Thyroid gland (tissue), 4 donors: ENCODE results near the gene WASL. TPM values are rescaled to one million over a fixed set of nuclear protein-coding genes. Genes with fewer than 3 reads are reported as not detected.

Source experiments
- DNase-seq, 2 donors: peaks; one replicate each; pipeline ENCODE4 v3.0.0-alpha.2; 2019
- H3K27ac ChIP-seq, 3 donors: fragments of 200-600 bp; sonication (generic); 1 replicate in 2 of 3; 2 replicates in 1 of 3; pipeline ENCODE4 v1.5.1; 2016 to 2019; ENCODE audit warnings: mild to moderate bottlenecking in 1 of 3, moderate library complexity in 1 of 3
- H3K27me3 ChIP-seq: fragments of 200-600 bp; sonication (generic); one replicate; pipeline ENCODE4 v1.5.1; 2019
- H3K36me3 ChIP-seq, 2 donors: fragments of 200-600 bp; sonication (generic); one replicate each; pipeline ENCODE4 v1.5.1; 2016 to 2019
- H3K4me1 ChIP-seq, 2 donors: fragments of 200-600 bp; sonication (generic); one replicate each; pipeline ENCODE4 v1.5.1; 2017 to 2019
- H3K4me3 ChIP-seq, 3 donors: fragments of 200-600 bp; sonication (generic); replicated peaks in 1 of 3; 1 replicate in 2 of 3; 2 replicates in 1 of 3; pipeline ENCODE4 v1.5.1; 2016; ENCODE audit warnings: mild to moderate bottlenecking in 1 of 3
- H3K9me3 ChIP-seq: fragments of 200-600 bp; sonication (generic); one replicate; pipeline ENCODE4 v1.5.1; 2017
- POLR2A ChIP-seq, 2 donors: fragments of 450-650 bp; IDR thresholded peaks; one replicate each; pipeline ENCODE4 v1.6.1; 2017; ENCODE audit warnings: antibody characterized with exemption in 2 of 2, mild to moderate bottlenecking in 2 of 2, moderate library complexity in 1 of 2
- WGBS, 2 donors: methylation state at CpG; one replicate each; pipeline ENCODE4 v1.1.5; 2017; 5-methylcytosine and 5-hydroxymethylcytosine counted together
- intact Hi-C: fragments of 100-400 bp; cut with DNase I; formaldehyde crosslinking; loops from one replicate; pipeline ENCODE4 v1.15.1; 2023
- total RNA-seq, 4 donors: library from RNA; depleted of rRNA; stranded (reverse); fragments of >200 nt; gene quantifications; one replicate each; pipeline ENCODE4 v1.2.3, GENCODE V29; 2016
- TF ChIP-seq, protein P1 (sequence below), 6 experiments: fragments of 200-600 bp in 3 of 6; fragments of 450-650 bp in 3 of 6; sonication (generic) in 3 of 6; IDR thresholded peaks; one replicate each; pipeline ENCODE4 v1.5.1; 2016 to 2019; ENCODE audit warnings: antibody characterized with exemption in 6 of 6, mild to moderate bottlenecking in 2 of 6, inconsistent platforms in 1 of 6, moderate library complexity in 1 of 6

The WASL gene
- total RNA-seq, 4 donors from 2014 or later: 48.1 to 61.6 (median 55.4) TPM

DNA sequence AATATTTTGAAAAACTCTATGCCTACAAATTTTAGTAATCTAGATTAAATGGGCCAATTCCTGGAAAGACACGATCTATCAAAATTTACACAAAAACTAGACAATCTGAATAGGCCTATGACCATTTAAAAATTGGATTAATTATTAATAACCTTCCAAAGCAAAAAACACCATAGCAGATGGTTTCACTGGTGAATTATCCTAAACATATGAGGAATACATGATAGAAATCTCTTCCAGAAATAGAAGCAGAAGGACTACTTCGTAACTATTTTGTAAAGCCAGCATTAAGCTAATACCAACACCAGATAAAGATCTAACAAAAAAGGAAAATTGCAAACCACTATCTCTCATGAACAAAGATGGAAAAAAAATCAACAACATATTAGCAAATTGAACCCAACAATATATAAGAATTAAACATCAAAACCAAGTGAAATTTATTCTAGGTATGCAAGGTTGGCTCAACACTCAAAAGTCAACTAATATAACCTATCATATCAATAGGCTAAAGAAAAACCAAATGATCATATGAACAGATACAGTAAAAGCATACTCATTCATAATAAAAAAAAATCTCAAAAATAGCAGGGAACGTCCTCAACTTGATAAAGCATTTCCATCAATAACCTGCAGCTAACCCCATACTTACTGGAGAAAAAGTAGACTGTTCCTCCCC is 16.3 kb downstream of the WASL start:
- no peak overlapping the region for H3K4me3 ChIP-seq
- H3K4me1 ChIP-seq: no peaks in the 10 kb centered on the region
- 97 to 98% methylated on average over 3 of the region's 3 CpGs for WGBS, 2 donors
- no peak for DNase-seq
- no peaks in the 10 kb centered on the region for H3K27me3 ChIP-seq
- TF ChIP-seq, protein P1, sequence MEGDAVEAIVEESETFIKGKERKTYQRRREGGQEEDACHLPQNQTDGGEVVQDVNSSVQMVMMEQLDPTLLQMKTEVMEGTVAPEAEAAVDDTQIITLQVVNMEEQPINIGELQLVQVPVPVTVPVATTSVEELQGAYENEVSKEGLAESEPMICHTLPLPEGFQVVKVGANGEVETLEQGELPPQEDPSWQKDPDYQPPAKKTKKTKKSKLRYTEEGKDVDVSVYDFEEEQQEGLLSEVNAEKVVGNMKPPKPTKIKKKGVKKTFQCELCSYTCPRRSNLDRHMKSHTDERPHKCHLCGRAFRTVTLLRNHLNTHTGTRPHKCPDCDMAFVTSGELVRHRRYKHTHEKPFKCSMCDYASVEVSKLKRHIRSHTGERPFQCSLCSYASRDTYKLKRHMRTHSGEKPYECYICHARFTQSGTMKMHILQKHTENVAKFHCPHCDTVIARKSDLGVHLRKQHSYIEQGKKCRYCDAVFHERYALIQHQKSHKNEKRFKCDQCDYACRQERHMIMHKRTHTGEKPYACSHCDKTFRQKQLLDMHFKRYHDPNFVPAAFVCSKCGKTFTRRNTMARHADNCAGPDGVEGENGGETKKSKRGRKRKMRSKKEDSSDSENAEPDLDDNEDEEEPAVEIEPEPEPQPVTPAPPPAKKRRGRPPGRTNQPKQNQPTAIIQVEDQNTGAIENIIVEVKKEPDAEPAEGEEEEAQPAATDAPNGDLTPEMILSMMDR (IDR thresholded peaks at IDR 0.05): no peak
- no peak for TF ChIP-seq POLR2A (IDR thresholded peaks at IDR 0.05)
- no peaks in the 10 kb centered on the region for H3K36me3 ChIP-seq
- no peaks in the 10 kb centered on the region for H3K9me3 ChIP-seq
- H3K27ac ChIP-seq: no peak overlapping the region
- intact Hi-C loops: no loop called here

DNA sequence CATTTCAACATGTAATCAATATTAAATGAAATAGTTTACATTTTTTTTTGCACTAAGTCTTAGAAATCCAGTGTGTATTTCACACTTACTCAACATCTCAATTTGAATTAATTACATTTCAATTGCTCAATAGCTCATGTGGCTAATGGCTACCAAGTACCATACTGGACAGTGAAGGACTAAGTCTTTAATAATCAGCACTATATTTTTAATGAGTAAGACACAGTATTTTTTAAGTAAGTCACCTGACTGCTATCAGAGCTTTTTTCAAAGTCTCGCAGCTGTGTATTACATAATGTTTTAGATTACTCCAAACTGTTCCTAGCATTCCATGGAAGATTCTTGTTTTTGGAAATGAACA is 19.6 kb downstream of the WASL start:
- DNase-seq: no peak
- no peaks in the 10 kb centered on the region for H3K27me3 ChIP-seq
- no peaks in the 10 kb centered on the region for H3K36me3 ChIP-seq
- H3K27ac ChIP-seq: no peak overlapping the region
- H3K4me1 ChIP-seq: peaks cover 5 to 11% of the 10 kb centered on the region in 2 donors
- H3K9me3 ChIP-seq: no peaks in the 10 kb centered on the region
- intact Hi-C loops: no loop called here
- no peak for TF ChIP-seq POLR2A (IDR thresholded peaks at IDR 0.05)
- TF ChIP-seq, protein P1 (IDR thresholded peaks at IDR 0.05): no peak
- H3K4me3 ChIP-seq: no peak overlapping the region
- 96 to 98% methylated on average over 1 of the region's 1 CpG for whole genome bisulfite sequencing, 2 donors

DNA sequence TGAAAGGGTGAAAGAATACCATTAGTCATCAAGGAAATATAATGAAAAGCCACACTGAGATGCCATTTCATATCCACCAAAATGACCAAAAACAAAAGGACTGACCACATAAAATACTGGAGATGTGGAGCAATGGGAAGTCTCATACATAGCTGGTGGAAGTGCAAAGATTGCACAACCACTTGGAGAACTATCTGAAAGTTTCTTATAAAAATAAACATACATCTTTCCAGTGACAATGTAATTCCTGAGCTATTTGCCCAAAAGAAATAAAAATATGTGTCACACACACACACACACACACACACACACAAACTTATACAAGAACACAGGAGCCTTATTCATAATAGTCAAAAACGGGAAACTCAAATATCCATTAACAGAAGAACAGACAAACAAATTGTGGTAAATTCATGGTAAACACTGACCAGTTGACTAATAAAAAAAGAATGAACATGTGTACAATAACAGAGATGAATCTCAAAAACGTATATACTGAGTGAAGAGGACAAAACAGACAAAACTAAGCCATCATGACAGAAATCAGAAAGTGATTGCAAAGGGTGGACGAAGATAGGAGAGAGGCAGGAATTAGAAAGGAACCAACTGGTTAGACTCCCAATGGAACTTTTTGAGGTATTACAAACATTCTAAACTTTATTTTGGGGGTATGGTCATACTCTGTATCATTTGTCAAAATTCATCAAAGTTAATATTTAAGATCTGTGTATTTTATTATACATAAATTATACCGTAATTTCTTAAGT is 21.5 kb downstream of the WASL start:
- no peak overlapping the region for H3K27ac ChIP-seq
- H3K36me3 ChIP-seq: no peaks in the 10 kb centered on the region
- no peak overlapping the region for H3K4me3 ChIP-seq
- H3K9me3 ChIP-seq: no peaks in the 10 kb centered on the region
- WGBS, 2 donors: 68 to 73% methylated on average over 4 of the region's 4 CpGs
- DNase-seq: no peak
- no peaks in the 10 kb centered on the region for H3K27me3 ChIP-seq
- intact Hi-C loops: no loop called here
- TF ChIP-seq, protein P1 (IDR thresholded peaks at IDR 0.05): no peak
- TF ChIP-seq POLR2A (IDR thresholded peaks at IDR 0.05): no peak
- peaks cover 6 to 30% of the 10 kb centered on the region in 2 donors for H3K4me1 ChIP-seq

DNA sequence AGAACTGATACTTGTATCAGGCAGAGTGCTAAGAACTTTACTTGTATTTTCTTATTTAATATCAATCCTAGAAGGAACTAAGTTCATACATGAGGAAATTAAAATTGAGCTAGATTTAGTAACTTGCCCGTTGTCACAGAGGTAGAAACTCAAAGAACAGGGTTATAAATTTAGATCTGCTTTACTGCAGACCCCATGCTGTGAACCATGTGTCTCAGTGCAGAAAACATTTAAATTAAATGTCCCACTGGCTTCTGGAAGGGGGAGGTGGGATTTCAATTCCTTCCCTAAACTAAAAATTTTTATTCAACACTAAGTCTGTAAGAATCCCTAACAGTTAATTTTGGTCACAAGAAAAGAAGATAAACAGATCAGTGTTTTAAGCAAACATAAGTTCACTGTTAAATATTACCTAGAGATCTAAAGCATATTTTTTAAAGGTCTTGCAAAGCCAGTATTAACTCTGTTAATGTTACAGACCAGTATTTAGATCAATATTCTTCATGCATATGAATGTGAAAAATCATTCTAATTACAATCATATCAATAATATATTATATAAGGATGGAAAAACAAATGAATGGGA is 23.1 kb downstream of the WASL start:
- no peak for DNase-seq
- Histone ChIP-seq H3K27ac (no peak overlapping the region), H3K4me1 (peaks cover 6 to 33% of the 10 kb centered on the region in 2 donors), H3K9me3 (no peaks in the 10 kb centered on the region), H3K27me3 (no peaks in the 10 kb centered on the region), H3K36me3 (no peaks in the 10 kb centered on the region), H3K4me3 (no peak overlapping the region)
- TF ChIP-seq, protein P1 (IDR thresholded peaks at IDR 0.05): no peak
- TF ChIP-seq POLR2A (IDR thresholded peaks at IDR 0.05): no peak
- WGBS, 2 donors: 61 to 73% methylated on average over 1 of the region's 1 CpG
- intact Hi-C loops: no loop called here

DNA sequence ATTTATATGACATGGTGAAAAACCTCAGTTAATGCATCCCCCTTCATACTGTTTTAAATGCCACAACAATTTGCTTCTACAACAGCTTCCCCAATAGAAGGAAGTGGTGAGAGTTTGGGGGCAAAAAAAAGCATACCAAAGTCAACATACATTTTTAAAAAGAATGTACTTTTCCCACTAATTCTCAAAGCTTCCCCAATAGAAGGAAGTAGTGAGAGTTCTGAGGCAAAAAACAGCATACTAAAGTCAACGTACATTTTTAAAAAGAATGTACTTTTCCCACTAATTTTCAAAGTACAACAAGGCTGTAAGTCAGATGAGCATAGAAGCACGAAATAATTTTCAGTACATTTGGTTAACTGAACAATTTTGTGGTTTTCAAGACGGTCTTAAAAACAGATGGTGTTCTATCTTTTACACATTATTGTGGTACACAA is 24.0 kb downstream of the WASL start:
- peaks cover 8 to 35% of the 10 kb centered on the region in 2 donors for H3K4me1 ChIP-seq
- DNase-seq: no peak
- 60 to 62% methylated on average over 3 of the region's 3 CpGs for WGBS, 2 donors

More for the DNA sequence above, 24.0 kb downstream of the WASL start:
- H3K27ac ChIP-seq: no peak overlapping the region
- no peaks in the 10 kb centered on the region for H3K27me3 ChIP-seq
- no peaks in the 10 kb centered on the region for H3K36me3 ChIP-seq
- H3K4me3 ChIP-seq: no peak overlapping the region
- intact Hi-C loops: no loop called here
- TF ChIP-seq, protein P1 (IDR thresholded peaks at IDR 0.05): no peak
- TF ChIP-seq POLR2A (IDR thresholded peaks at IDR 0.05): no peak
- no peaks in the 10 kb centered on the region for H3K9me3 ChIP-seq
